Hepatocyte (in vitro differentiated cells): ENCODE data around the gene C1QTNF8.

ENCODE experiments used
- CTCF ChIP-seq: fragments of 200-600 bp; sonication (generic); IDR thresholded peaks from 2 replicates; pipeline ENCODE4 v1.5.1; 2016; ENCODE audit warnings: antibody characterized with exemption, mild to moderate bottlenecking; ENCODE audit not compliant: poor library complexity
- EZH2 ChIP-seq: fragments of 200-600 bp; sonication (generic); IDR thresholded peaks from 2 replicates; pipeline ENCODE4 v1.6.1; 2016; ENCODE audit warnings: antibody characterized with exemption, mild to moderate bottlenecking, borderline replicate concordance
- EZH2phosphoT487 ChIP-seq: fragments of 200-600 bp; sonication (generic); IDR thresholded peaks from one replicate; pipeline ENCODE4 v1.6.1; 2018; ENCODE audit warnings: antibody characterized with exemption, mild to moderate bottlenecking, low read depth, moderate library complexity; ENCODE audit not compliant: unreplicated experiment, severe bottlenecking

DNA sequence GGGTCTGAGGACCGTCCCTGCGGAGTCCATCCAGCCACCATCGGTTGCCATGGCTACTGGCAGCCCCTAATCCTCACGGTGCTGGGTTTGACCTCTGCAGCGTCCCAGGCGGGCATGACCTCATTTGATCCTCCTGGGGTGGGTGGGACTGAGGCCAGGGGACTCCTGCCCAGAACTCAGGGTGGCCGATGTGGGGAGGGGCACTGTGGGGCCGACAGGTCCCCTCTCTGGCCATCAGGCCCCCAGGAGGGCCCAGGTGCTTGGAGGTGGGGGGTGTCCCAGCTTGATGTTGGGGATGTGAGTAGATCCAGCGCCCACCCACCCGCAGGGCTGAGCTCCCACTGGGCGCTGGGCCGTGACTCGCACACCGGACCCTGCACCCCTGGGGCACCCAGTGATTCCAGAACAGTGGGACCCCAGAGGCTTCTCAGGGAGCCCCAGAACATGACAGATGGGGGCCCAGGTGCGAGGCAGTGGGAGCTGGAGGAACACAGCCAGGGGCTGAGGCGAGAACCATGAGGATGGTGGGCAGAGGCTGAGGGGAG is 25.1 kb downstream of the C1QTNF8 start:
- TF ChIP-seq CTCF (no peak), EZH2phosphoT487 (no peak), EZH2 (no peak)
